ENCODE measurements around the gene KIFC3. TPM values are rescaled to one million over a fixed set of nuclear protein-coding genes. Genes with fewer than 3 reads are reported as not detected.

The KIFC3 gene
- total and polyA plus RNA-seq, 2 of the 13 experiments (the other 11 are each of a cell fraction or from before 2014, with no cell fraction given) = 42.1 to 45.3 TPM

DNA sequence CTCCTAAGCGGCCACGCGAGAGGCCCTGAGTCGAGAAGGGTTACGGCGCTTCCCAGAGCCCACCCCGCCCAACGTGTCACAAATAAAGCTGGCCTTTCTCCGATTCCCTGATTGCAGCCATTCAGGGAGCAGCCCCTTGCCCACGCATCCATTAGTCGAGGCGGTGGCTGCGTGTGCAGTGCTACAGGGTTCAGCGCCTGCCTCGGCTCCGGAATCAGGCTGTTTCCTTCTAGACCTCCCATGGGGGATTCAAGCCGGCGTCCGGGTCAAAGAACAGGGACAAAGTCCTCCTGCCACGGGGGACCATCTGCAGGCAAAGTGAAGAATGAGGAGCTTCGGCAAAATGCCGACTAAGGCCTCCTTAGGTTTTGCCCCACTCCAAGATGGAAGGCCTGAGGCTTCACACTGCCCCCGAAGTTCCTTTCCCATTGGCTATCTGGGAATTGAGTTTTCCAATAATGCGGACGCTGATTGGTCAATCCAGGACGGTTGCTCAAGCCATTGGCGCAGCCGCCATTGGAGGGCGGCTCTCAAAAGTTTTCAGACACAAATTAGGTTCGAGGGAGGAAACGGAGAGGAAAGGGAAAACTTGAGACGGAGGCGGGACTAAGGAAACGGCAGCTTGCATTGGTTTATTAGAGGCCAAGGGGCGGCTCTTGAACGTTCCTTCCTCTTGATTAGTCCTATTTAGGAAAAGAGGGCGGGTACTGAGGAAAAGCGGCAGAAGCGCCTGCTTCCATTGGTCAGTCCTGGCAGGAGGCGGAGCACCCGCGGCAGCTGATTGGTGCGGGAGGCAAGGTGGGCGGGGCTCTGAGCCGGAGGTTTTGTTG is 67.2 kb downstream of the KIFC3 start (continued):
- TF ChIP-seq ZNF383 (CRISPR knock-in tag; IDR thresholded peaks at IDR 0.05; ENCODE audit: borderline replicate concordance) = no peak
- peak; percentile 88 for TF ChIP-seq POLR2G (IDR thresholded peaks at IDR 0.05; ENCODE audit: low read depth, low read length)
- TF ChIP-seq, protein P1, sequence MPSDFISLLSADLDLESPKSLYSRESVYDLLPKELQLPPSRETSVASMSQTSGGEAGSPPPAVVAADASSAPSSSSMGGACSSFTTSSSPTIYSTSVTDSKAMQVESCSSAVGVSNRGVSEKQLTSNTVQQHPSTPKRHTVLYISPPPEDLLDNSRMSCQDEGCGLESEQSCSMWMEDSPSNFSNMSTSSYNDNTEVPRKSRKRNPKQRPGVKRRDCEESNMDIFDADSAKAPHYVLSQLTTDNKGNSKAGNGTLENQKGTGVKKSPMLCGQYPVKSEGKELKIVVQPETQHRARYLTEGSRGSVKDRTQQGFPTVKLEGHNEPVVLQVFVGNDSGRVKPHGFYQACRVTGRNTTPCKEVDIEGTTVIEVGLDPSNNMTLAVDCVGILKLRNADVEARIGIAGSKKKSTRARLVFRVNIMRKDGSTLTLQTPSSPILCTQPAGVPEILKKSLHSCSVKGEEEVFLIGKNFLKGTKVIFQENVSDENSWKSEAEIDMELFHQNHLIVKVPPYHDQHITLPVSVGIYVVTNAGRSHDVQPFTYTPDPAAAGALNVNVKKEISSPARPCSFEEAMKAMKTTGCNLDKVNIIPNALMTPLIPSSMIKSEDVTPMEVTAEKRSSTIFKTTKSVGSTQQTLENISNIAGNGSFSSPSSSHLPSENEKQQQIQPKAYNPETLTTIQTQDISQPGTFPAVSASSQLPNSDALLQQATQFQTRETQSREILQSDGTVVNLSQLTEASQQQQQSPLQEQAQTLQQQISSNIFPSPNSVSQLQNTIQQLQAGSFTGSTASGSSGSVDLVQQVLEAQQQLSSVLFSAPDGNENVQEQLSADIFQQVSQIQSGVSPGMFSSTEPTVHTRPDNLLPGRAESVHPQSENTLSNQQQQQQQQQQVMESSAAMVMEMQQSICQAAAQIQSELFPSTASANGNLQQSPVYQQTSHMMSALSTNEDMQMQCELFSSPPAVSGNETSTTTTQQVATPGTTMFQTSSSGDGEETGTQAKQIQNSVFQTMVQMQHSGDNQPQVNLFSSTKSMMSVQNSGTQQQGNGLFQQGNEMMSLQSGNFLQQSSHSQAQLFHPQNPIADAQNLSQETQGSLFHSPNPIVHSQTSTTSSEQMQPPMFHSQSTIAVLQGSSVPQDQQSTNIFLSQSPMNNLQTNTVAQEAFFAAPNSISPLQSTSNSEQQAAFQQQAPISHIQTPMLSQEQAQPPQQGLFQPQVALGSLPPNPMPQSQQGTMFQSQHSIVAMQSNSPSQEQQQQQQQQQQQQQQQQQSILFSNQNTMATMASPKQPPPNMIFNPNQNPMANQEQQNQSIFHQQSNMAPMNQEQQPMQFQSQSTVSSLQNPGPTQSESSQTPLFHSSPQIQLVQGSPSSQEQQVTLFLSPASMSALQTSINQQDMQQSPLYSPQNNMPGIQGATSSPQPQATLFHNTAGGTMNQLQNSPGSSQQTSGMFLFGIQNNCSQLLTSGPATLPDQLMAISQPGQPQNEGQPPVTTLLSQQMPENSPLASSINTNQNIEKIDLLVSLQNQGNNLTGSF (CRISPR knock-in tag; IDR thresholded peaks at IDR 0.05) = no peak
- TF ChIP-seq, protein P2, sequence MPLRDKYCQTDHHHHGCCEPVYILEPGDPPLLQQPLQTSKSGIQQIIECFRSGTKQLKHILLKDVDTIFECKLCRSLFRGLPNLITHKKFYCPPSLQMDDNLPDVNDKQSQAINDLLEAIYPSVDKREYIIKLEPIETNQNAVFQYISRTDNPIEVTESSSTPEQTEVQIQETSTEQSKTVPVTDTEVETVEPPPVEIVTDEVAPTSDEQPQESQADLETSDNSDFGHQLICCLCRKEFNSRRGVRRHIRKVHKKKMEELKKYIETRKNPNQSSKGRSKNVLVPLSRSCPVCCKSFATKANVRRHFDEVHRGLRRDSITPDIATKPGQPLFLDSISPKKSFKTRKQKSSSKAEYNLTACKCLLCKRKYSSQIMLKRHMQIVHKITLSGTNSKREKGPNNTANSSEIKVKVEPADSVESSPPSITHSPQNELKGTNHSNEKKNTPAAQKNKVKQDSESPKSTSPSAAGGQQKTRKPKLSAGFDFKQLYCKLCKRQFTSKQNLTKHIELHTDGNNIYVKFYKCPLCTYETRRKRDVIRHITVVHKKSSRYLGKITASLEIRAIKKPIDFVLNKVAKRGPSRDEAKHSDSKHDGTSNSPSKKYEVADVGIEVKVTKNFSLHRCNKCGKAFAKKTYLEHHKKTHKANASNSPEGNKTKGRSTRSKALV (CRISPR knock-in tag; IDR thresholded peaks at IDR 0.05) = no peak
- no peak for TF ChIP-seq ATF7 (IDR thresholded peaks at IDR 0.05)
- no peak for TF ChIP-seq ATF7 (CRISPR knock-in tag; IDR thresholded peaks at IDR 0.05)
- peak; percentile 75; the same call in 1 of the 2 replicates for TF ChIP-seq ZNF44 (CRISPR knock-in tag; IDR thresholded peaks at IDR 0.05)
- TF ChIP-seq SP2 (CRISPR knock-in tag; IDR thresholded peaks at IDR 0.05) = peak; percentile 95
- TF ChIP-seq CBFB (CRISPR knock-in tag; IDR thresholded peaks at IDR 0.05) = 0 out of 2 replicates have a peak, but pooled peaks have one; percentile 28
- TF ChIP-seq NFYB (CRISPR knock-in tag; IDR thresholded peaks at IDR 0.05) = peak; percentile 96
- TF ChIP-seq ZNF317 (CRISPR knock-in tag; IDR thresholded peaks at IDR 0.05) = 0 out of 2 replicates have a peak, but pooled peaks have one; percentile 22
- TF ChIP-seq, protein P3, sequence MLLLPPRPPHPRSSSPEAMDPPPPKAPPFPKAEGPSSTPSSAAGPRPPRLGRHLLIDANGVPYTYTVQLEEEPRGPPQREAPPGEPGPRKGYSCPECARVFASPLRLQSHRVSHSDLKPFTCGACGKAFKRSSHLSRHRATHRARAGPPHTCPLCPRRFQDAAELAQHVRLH (CRISPR knock-in tag; IDR thresholded peaks at IDR 0.05; ENCODE audit: borderline replicate concordance, low read depth) = peak; percentile 44; the same call in 1 of the 2 replicates
- TF ChIP-seq, protein P4, sequence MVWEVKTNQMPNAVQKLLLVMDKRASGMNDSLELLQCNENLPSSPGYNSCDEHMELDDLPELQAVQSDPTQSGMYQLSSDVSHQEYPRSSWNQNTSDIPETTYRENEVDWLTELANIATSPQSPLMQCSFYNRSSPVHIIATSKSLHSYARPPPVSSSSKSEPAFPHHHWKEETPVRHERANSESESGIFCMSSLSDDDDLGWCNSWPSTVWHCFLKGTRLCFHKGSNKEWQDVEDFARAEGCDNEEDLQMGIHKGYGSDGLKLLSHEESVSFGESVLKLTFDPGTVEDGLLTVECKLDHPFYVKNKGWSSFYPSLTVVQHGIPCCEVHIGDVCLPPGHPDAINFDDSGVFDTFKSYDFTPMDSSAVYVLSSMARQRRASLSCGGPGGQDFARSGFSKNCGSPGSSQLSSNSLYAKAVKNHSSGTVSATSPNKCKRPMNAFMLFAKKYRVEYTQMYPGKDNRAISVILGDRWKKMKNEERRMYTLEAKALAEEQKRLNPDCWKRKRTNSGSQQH (CRISPR knock-in tag; IDR thresholded peaks at IDR 0.05; ENCODE audit: low read depth) = peak; percentile 74; the same call in 1 of the 2 replicates
- TF ChIP-seq RFX3 (CRISPR knock-in tag; IDR thresholded peaks at IDR 0.05) = no peak
- TF ChIP-seq MBD4 (IDR thresholded peaks at IDR 0.05; ENCODE audit: borderline replicate concordance, low read length) = no peak
- TF ChIP-seq PHB2 (IDR thresholded peaks at IDR 0.05; ENCODE audit: partially characterized antibody) = no peak
- TF ChIP-seq, protein P5, sequence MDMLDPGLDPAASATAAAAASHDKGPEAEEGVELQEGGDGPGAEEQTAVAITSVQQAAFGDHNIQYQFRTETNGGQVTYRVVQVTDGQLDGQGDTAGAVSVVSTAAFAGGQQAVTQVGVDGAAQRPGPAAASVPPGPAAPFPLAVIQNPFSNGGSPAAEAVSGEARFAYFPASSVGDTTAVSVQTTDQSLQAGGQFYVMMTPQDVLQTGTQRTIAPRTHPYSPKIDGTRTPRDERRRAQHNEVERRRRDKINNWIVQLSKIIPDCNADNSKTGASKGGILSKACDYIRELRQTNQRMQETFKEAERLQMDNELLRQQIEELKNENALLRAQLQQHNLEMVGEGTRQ (IDR thresholded peaks at IDR 0.05; ENCODE audit: low read depth, low read length) = no peak
- TF ChIP-seq, protein P5 (CRISPR knock-in tag; IDR thresholded peaks at IDR 0.05; ENCODE audit: borderline replicate concordance) = peak; percentile 80; the same call in 1 of the 2 replicates

Data from HepG2 (cell line).